Measurements from ENCODE around the gene ZNF790. TPM values are rescaled to one million over a fixed set of nuclear protein-coding genes. Genes with fewer than 3 reads are reported as not detected.
A peak's percentile ranks its signal among the peaks of the same experiment; 100 is the strongest.

ZNF790 gene
- total and polyA plus RNA-seq, 2 of the 13 experiments (the other 11 are each of a cell fraction or from before 2014, with no cell fraction given) = 1.3 to 5.3 TPM

DNA sequence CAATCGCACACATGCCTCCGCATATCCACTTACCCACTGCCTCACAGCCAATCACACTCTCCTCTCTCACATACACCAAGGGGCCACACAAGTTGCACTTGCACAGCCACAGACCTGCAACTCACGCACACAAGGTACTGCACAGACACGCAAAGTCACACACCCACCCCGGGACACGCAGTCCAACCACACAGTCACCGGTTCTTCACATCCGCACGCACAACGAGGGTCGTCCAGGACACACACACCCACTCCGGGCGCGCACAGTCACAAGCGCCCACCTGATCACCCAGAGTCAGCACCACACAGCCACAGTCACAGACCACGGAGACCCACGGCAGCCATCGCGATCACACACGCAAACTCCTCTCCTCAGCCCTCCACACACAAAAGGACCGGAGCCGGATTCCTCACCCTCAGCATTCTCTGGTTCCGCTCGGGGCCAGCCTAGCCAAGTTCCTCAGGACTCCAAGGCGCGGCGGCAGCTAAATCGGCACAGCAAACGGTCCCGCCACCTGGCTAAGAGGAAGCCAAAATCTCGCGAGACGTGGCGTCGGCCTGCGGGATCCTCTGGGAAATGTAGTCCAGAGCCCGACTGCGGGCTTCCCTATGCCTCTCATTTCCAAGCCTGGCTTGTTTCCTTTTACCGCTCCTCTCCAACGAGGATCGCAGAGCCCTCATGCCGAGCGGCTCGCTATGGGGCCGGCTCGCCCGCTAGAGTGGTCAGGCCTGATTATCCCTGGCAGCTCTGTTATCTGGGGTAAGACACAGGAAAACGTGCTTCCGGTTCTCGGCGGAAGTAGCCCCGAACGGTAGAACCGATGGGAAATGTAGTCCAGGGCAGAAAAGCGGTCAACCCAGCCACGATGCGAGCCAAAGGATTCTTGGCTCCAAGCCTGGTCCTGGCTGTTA, 65.6 kb downstream of the ZNF790 start, which contains the start of gene ZNF850 (continued):
- TF ChIP-seq, protein P1, sequence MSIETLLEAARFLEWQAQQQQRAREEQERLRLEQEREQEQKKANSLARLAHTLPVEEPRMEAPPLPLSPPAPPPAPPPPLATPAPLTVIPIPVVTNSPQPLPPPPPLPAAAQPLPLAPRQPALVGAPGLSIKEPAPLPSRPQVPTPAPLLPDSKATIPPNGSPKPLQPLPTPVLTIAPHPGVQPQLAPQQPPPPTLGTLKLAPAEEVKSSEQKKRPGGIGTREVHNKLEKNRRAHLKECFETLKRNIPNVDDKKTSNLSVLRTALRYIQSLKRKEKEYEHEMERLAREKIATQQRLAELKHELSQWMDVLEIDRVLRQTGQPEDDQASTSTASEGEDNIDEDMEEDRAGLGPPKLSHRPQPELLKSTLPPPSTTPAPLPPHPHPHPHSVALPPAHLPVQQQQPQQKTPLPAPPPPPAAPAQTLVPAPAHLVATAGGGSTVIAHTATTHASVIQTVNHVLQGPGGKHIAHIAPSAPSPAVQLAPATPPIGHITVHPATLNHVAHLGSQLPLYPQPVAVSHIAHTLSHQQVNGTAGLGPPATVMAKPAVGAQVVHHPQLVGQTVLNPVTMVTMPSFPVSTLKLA (IDR thresholded peaks at IDR 0.05) = no peak; the same call in 1 of the 2 replicates
- TF ChIP-seq RFX3 (CRISPR knock-in tag; IDR thresholded peaks at IDR 0.05) = no peak
- no peak for TF ChIP-seq HOXD1 (CRISPR knock-in tag; IDR thresholded peaks at IDR 0.05)
- TF ChIP-seq TBL1XR1 (IDR thresholded peaks at IDR 0.05; ENCODE audit: borderline replicate concordance, low read length, partially characterized antibody) = peak; percentile 68
- TF ChIP-seq ZNF263 (CRISPR knock-in tag; IDR thresholded peaks at IDR 0.05) = no peak
- TF ChIP-seq ZFP36L1 (CRISPR knock-in tag; IDR thresholded peaks at IDR 0.05) = no peak
- TF ChIP-seq PHB2 (IDR thresholded peaks at IDR 0.05; ENCODE audit: partially characterized antibody) = no peak
- no peak for TF ChIP-seq LCORL (IDR thresholded peaks at IDR 0.05)
- no peak for TF ChIP-seq LCORL (CRISPR knock-in tag; IDR thresholded peaks at IDR 0.05)
- no peak for TF ChIP-seq TCF7 (IDR thresholded peaks at IDR 0.05; ENCODE audit: low read depth)
- TF ChIP-seq, protein P2, sequence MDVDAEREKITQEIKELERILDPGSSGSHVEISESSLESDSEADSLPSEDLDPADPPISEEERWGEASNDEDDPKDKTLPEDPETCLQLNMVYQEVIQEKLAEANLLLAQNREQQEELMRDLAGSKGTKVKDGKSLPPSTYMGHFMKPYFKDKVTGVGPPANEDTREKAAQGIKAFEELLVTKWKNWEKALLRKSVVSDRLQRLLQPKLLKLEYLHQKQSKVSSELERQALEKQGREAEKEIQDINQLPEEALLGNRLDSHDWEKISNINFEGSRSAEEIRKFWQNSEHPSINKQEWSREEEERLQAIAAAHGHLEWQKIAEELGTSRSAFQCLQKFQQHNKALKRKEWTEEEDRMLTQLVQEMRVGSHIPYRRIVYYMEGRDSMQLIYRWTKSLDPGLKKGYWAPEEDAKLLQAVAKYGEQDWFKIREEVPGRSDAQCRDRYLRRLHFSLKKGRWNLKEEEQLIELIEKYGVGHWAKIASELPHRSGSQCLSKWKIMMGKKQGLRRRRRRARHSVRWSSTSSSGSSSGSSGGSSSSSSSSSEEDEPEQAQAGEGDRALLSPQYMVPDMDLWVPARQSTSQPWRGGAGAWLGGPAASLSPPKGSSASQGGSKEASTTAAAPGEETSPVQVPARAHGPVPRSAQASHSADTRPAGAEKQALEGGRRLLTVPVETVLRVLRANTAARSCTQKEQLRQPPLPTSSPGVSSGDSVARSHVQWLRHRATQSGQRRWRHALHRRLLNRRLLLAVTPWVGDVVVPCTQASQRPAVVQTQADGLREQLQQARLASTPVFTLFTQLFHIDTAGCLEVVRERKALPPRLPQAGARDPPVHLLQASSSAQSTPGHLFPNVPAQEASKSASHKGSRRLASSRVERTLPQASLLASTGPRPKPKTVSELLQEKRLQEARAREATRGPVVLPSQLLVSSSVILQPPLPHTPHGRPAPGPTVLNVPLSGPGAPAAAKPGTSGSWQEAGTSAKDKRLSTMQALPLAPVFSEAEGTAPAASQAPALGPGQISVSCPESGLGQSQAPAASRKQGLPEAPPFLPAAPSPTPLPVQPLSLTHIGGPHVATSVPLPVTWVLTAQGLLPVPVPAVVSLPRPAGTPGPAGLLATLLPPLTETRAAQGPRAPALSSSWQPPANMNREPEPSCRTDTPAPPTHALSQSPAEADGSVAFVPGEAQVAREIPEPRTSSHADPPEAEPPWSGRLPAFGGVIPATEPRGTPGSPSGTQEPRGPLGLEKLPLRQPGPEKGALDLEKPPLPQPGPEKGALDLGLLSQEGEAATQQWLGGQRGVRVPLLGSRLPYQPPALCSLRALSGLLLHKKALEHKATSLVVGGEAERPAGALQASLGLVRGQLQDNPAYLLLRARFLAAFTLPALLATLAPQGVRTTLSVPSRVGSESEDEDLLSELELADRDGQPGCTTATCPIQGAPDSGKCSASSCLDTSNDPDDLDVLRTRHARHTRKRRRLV (CRISPR knock-in tag; IDR thresholded peaks at IDR 0.05) = peak; percentile 80
- TF ChIP-seq, protein P3, sequence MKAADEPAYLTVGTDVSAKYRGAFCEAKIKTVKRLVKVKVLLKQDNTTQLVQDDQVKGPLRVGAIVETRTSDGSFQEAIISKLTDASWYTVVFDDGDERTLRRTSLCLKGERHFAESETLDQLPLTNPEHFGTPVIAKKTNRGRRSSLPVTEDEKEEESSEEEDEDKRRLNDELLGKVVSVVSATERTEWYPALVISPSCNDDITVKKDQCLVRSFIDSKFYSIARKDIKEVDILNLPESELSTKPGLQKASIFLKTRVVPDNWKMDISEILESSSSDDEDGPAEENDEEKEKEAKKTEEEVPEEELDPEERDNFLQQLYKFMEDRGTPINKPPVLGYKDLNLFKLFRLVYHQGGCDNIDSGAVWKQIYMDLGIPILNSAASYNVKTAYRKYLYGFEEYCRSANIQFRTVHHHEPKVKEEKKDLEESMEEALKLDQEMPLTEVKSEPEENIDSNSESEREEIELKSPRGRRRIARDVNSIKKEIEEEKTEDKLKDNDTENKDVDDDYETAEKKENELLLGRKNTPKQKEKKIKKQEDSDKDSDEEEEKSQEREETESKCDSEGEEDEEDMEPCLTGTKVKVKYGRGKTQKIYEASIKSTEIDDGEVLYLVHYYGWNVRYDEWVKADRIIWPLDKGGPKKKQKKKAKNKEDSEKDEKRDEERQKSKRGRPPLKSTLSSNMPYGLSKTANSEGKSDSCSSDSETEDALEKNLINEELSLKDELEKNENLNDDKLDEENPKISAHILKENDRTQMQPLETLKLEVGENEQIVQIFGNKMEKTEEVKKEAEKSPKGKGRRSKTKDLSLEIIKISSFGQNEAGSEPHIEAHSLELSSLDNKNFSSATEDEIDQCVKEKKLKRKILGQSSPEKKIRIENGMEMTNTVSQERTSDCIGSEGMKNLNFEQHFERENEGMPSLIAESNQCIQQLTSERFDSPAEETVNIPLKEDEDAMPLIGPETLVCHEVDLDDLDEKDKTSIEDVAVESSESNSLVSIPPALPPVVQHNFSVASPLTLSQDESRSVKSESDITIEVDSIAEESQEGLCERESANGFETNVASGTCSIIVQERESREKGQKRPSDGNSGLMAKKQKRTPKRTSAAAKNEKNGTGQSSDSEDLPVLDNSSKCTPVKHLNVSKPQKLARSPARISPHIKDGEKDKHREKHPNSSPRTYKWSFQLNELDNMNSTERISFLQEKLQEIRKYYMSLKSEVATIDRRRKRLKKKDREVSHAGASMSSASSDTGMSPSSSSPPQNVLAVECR (CRISPR knock-in tag; IDR thresholded peaks at IDR 0.05; ENCODE audit: borderline replicate concordance) = peak; percentile 96; the same call in 1 of the 2 replicates
- no peak for TF ChIP-seq TOPORS (CRISPR knock-in tag; IDR thresholded peaks at IDR 0.05)
- peak; percentile 32 for TF ChIP-seq YY1 (IDR thresholded peaks at IDR 0.05; ENCODE audit: insufficient read depth, insufficient replicate concordance, low read depth, low read length)
- TF ChIP-seq MAZ (IDR thresholded peaks at IDR 0.05; ENCODE audit: borderline replicate concordance, low read depth, low read length) = no peak
- no peak for TF ChIP-seq MAZ (CRISPR knock-in tag; IDR thresholded peaks at IDR 0.05; ENCODE audit: low read depth)
- TF ChIP-seq, protein P4, sequence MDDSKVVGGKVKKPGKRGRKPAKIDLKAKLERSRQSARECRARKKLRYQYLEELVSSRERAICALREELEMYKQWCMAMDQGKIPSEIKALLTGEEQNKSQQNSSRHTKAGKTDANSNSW (CRISPR knock-in tag; IDR thresholded peaks at IDR 0.05; ENCODE audit: borderline replicate concordance) = no peak
- 0 out of 2 replicates have a peak, but pooled peaks have one; percentile 47 for TF ChIP-seq ZNF737 (CRISPR knock-in tag; IDR thresholded peaks at IDR 0.05; ENCODE audit: borderline replicate concordance)
